Tibial artery (tissue), 4 donors: Measurements from ENCODE around the gene PPA1.

Source experiments
- DNase-seq, 2 donors: peaks; one replicate each; pipeline ENCODE4 v3.0.0-alpha.2; 2019
- H3K27ac ChIP-seq, 2 donors: fragments of 200-600 bp; sonication (generic) in 1 of 2; 1 replicate in 1 of 2; 2 replicates in 1 of 2; pipeline ENCODE4 v1.5.1; 2018 to 2019; ENCODE audit warnings: mild to moderate bottlenecking in 1 of 2
- H3K27me3 ChIP-seq, 2 donors: fragments of 200-600 bp; sonication (generic) in 1 of 2; one replicate each; pipeline versions ENCODE4 v1.5.1 to v1.6.0; 2016 to 2019
- H3K36me3 ChIP-seq, 3 donors: fragments of 200-600 bp; sonication (generic) in 2 of 3; one replicate each; pipeline ENCODE4 v1.5.1; 2016 to 2019; ENCODE audit warnings: mild to moderate bottlenecking in 2 of 3
- H3K4me1 ChIP-seq, 4 donors: fragments of 200-600 bp; sonication (generic) in 2 of 4; 1 replicate in 3 of 4; 2 replicates in 1 of 4; pipeline ENCODE4 v1.5.1; 2016 to 2019
- H3K4me3 ChIP-seq, 2 donors: fragments of 200-600 bp; sonication (generic) in 1 of 2; 1 replicate in 1 of 2; 2 replicates in 1 of 2; pipeline ENCODE4 v1.5.1; 2018 to 2019; ENCODE audit warnings: mild to moderate bottlenecking in 2 of 2
- H3K9me3 ChIP-seq, 3 donors: fragments of 200-600 bp; sonication (generic) in 1 of 3; one replicate each; pipeline ENCODE4 v1.5.1; 2016 to 2019
- CTCF ChIP-seq, 2 experiments: fragments of 200-600 bp in 1 of 2; fragments of 450-650 bp in 1 of 2; IDR thresholded peaks; one replicate each; pipeline ENCODE4 v1.5.1; 2017 to 2019; ENCODE audit warnings: antibody characterized with exemption in 2 of 2, mild to moderate bottlenecking in 1 of 2, moderate library complexity in 1 of 2
- intact Hi-C: fragments of 100-400 bp; cut with DNase I; formaldehyde crosslinking; loops from one replicate; pipeline ENCODE4 v1.15.0; 2023; ENCODE audit warnings: low total_unique reads

Gene PPA1

GRCh38 chr10:70178139-70178725 lies 55.0 kb downstream of the PPA1 start:
- TF ChIP-seq CTCF (IDR thresholded peaks at IDR 0.05) = no peak
- intact Hi-C loops = no loop called here

GRCh38 chr10:70176441-70176840 lies 56.8 kb downstream of the PPA1 start:
- Histone ChIP-seq H3K27ac (no peak overlapping the region), H3K9me3 (peaks cover 0 to 4% (median 0%) of the 10 kb centered on the region in 3 donors), H3K27me3 (peaks cover 0 to 10% of the 10 kb centered on the region in 2 donors), H3K36me3 (no peaks in the 10 kb centered on the region), H3K4me3 (no peak overlapping the region), H3K4me1 (no peaks in the 10 kb centered on the region)
- TF ChIP-seq CTCF (IDR thresholded peaks at IDR 0.05) = no peak
- no peak for DNase-seq
- intact Hi-C loops = no loop called here

More at GRCh38 chr10:70178139-70178725, 55.0 kb downstream of the PPA1 start:
- H3K4me3 ChIP-seq = no peak overlapping the region
- H3K4me1 ChIP-seq = no peaks in the 10 kb centered on the region
- no peaks in the 10 kb centered on the region for H3K36me3 ChIP-seq
- H3K9me3 ChIP-seq = peaks cover 0 to 4% (median 0%) of the 10 kb centered on the region in 3 donors
- no peak overlapping the region for H3K27ac ChIP-seq
- H3K27me3 ChIP-seq = peaks cover 0 to 10% of the 10 kb centered on the region in 2 donors
- no peak for DNase-seq

- no peaks in the 10 kb centered on the region for H3K36me3 ChIP-seq
- peaks cover 0 to 10% of the 10 kb centered on the region in 2 donors for H3K27me3 ChIP-seq
- H3K4me3 ChIP-seq = no peak overlapping the region
- H3K4me1 ChIP-seq = peaks cover 0 to 5% (median 0%) of the 10 kb centered on the region in 4 donors
- peaks cover 0 to 4% (median 0%) of the 10 kb centered on the region in 3 donors for H3K9me3 ChIP-seq
- DNase-seq = no peak
- TF ChIP-seq CTCF (IDR thresholded peaks at IDR 0.05) = no peak
- intact Hi-C loops = no loop called here
- no peak overlapping the region for H3K27ac ChIP-seq
Observed at GRCh38 chr10:70175516-70175915, 57.7 kb downstream of the PPA1 start.

GRCh38 chr10:70174058-70174741 lies 59.0 kb downstream of the PPA1 start:
- DNase-seq = no peak
- H3K27ac ChIP-seq = no peak overlapping the region

GRCh38 chr10:70169649-70170364 lies 63.4 kb downstream of the PPA1 start:
- DNase-seq = peak in 1 of 2 donors; percentile 41
- Histone ChIP-seq H3K4me1 (peaks cover 0 to 48% (median 26%) of the 10 kb centered on the region in 4 donors), H3K27ac (peak overlapping the region; percentile 91 to 94), H3K9me3 (no peaks in the 10 kb centered on the region), H3K36me3 (no peaks in the 10 kb centered on the region), H3K4me3 (peak overlapping the region; percentile 70 to 87), H3K27me3 (no peaks in the 10 kb centered on the region)
- intact Hi-C loops = no loop called here
- TF ChIP-seq CTCF (IDR thresholded peaks at IDR 0.05) = no peak

More at GRCh38 chr10:70174058-70174741, 59.0 kb downstream of the PPA1 start:
- H3K9me3 ChIP-seq = no peaks in the 10 kb centered on the region
- peaks cover 0 to 9% (median 5%) of the 10 kb centered on the region in 4 donors for H3K4me1 ChIP-seq
- intact Hi-C loops = no loop called here
- no peak for TF ChIP-seq CTCF (IDR thresholded peaks at IDR 0.05)
- no peak overlapping the region for H3K4me3 ChIP-seq
- no peaks in the 10 kb centered on the region for H3K36me3 ChIP-seq
- H3K27me3 ChIP-seq = peaks cover 0 to 10% of the 10 kb centered on the region in 2 donors
